ENCODE data around the gene EFS. TPM values are rescaled to one million over a fixed set of nuclear protein-coding genes. Genes with fewer than 3 reads are reported as not detected.

EFS gene, protein sequence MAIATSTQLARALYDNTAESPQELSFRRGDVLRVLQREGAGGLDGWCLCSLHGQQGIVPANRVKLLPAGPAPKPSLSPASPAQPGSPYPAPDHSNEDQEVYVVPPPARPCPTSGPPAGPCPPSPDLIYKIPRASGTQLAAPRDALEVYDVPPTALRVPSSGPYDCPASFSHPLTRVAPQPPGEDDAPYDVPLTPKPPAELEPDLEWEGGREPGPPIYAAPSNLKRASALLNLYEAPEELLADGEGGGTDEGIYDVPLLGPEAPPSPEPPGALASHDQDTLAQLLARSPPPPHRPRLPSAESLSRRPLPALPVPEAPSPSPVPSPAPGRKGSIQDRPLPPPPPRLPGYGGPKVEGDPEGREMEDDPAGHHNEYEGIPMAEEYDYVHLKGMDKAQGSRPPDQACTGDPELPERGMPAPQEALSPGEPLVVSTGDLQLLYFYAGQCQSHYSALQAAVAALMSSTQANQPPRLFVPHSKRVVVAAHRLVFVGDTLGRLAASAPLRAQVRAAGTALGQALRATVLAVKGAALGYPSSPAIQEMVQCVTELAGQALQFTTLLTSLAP
- not detected in 5 replicates for total RNA-seq (2022; extraction: Qiagen RNA extraction)

DNA sequence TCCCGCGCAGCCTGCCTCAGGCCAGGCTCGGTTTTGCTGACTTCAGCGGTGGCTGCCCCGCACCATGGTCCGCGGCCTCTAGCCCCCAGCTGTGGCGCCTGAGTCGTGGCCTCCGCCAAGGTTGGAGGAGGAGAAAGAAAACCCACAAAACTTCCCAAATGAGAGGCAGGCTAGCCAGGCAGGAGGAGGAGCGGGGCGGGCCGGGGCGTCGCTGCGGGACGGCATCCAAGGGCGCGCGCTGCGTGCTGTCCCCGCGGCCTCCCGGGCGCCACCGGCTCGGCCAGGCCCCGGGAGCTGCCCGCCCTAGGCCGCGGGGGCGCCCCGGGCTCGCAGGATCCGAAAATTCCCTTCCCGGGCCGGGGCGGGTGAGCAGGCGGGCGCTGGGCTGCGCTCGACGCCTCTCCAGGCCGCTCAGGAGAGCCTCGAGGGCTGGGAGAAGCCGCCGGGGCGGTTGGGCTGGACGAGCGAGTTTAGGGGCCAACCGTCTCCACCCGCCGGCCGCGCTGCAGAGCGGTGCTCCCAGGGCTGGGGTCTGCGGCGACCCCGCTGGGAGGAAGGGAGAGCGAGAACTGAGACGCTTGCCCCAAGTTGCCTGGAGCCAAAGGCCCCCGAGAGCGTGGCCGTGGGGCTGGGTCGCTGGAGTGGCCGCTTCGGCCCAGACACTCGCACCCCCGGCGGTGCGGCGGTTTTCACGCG lies at the start of gene EFS:
EFS (minus strand) TSS at position 137 of the 696 bp plus-strand sequence. CDS start 147 bp downstream, outside the sequence.

GRCh38 chr14:23407516-23408306 lies 42.7 kb upstream of the EFS start, which contains the start of gene MYH6:
Gene MYH6, minus strand, starts transcription at chr14:23408273. Its CDS starts 1,050 bp downstream, at chr14:23407223.

GRCh38 chr14:23376482-23377197 lies 11.7 kb upstream of the EFS start, which contains the start of gene CMTM5:
Gene CMTM5, plus strand, starts transcription at chr14:23377046. Its CDS starts 206 bp downstream, at chr14:23377252.

GRCh38 chr14:23372509-23372908 lies 7.5 kb upstream of the EFS start, which contains the start of gene IL25:
Gene IL25, plus strand, starts transcription at chr14:23372809.

DNA sequence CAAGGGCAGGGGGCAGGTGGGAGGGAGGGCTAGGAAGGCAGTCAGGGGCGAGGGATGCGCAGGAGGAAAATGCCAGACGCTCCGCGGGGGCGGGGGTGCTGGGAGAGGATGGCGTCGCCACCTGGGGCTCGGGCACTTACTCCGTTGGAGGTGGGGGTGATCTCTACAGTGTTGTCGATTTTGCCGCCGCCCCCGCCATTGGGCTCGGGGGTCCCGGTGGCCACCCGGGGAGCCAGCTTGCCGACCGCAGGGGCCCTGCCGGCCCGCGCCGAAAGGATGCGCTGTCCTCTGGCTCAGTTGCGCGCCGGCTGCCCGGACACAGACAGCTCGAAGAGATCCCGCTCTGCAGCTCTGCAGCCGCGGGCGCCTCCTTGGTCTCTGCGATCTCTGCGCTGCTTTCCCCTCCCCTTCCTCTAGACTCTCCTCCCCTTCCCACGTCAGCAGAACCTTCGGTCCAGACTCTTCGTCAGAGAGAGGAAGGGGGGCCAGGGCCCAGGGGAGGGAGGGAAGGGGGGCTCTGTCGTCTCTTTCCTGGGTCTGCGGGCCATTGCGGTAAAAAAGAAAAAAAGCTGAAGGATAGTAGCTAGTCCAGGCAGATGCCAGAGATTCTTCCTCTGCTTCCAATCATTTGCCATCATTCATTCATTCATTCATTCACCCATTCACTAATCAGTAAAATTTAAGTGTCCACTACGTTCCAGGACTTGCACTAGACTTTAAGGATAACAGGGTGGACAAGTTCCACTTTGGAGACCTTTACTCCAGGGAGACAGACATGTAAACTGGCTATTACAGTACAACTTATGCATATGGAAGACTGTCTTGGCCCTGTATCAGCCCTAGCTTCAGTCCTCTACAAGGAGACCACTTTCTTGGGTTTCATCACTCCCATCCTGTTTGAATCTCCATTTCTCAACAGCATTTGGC lies 12.2 kb downstream of the EFS start, which contains the start of gene SLC22A17:
SLC22A17 (minus strand) TSS at position 382 of the 927 bp plus-strand sequence.

GRCh38 chr14:23320584-23321571 lies 44.1 kb downstream of the EFS start, which contains the start of gene PABPN1:
Gene PABPN1, plus strand, starts transcription at chr14:23321457. Its CDS starts 13 bp downstream, at chr14:23321470.

DNA sequence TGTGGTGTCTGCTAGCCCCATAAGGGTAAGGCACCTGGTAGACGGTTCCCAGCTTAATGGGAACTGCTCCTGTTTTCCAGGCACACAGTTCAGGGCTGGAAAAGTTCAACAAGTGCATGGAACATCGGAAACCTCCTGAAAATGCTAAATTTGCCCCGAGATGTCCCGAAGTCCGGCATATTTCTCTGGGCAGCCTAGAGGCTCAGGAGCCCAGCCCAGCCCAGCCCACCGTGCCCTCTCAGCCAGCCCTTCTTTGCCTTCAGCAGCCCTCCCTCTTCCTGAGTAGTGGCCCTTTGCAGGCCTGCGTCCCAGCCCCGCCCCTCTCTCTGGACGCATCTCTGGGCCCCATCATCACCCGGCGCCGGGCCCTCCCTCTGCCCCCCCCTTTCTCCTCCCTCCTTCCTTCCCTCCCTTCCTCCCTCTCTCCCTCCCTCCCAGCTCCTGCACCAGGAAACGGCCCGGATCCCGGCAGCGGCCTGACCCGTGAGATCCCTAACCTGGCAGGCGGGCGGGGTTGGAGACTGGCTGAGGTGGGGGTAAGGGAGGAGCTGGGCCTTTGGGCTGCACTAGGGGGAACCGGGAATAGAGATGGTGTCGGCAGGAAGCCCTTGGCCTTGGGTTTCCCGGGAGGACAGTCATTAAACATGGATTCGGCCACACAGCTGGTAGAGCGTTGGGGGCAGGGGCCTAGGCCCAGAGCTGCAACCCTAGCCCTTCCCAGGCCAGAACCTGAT lies 58.4 kb downstream of the EFS start, which contains the start of gene BCL2L2:
BCL2L2 (plus strand) TSS at position 422 of the 734 bp plus-strand sequence. CDS start 935 bp downstream, outside the sequence.

Other genes starting within 250 kb of the EFS start
- not detected in 5 replicates for gene CEBPE, start 245.9 kb downstream of the EFS start, total RNA-seq (2022; extraction: Qiagen RNA extraction)
- 0.47 to 0.73 TPM (median 0.55 TPM) in 5 replicates for gene SLC7A8, start 181.5 kb downstream of the EFS start, total RNA-seq (2022; extraction: Qiagen RNA extraction)
- gene RNF212B, start 127.2 kb downstream of the EFS start, total RNA-seq (2022; extraction: Qiagen RNA extraction): not detected in 5 replicates
- 6.2 to 10.2 TPM (median 9.1 TPM) in 5 replicates for gene HOMEZ, start 79.0 kb downstream of the EFS start, total RNA-seq (2022; extraction: Qiagen RNA extraction)
- 2.9 to 4.8 TPM (median 4.0 TPM) in 5 replicates for gene PPP1R3E, start 62.3 kb downstream of the EFS start, total RNA-seq (2022; extraction: Qiagen RNA extraction)
- 17.7 to 23.3 TPM (median 20.7 TPM) in 5 replicates for gene BCL2L2, start 58.3 kb downstream of the EFS start, total RNA-seq (2022; extraction: Qiagen RNA extraction)
- 139 to 159 TPM (median 152 TPM) in 5 replicates for gene PABPN1, start 43.7 kb downstream of the EFS start, total RNA-seq (2022; extraction: Qiagen RNA extraction)
- 5.4 to 8.8 TPM (median 7.3 TPM) in 5 replicates for gene SLC22A17, start 12.3 kb downstream of the EFS start, total RNA-seq (2022; extraction: Qiagen RNA extraction)
- gene IL25, start 7.6 kb upstream of the EFS start, total RNA-seq (2022; extraction: Qiagen RNA extraction): not detected in 5 replicates
- not detected in 5 replicates for gene CMTM5, start 11.9 kb upstream of the EFS start, total RNA-seq (2022; extraction: Qiagen RNA extraction)
- not detected in 5 replicates for gene MYH6, start 43.1 kb upstream of the EFS start, total RNA-seq (2022; extraction: Qiagen RNA extraction)
- gene MYH7, start 70.5 kb upstream of the EFS start, total RNA-seq (2022; extraction: Qiagen RNA extraction): not detected in 5 replicates
- gene NGDN, start 104.5 kb upstream of the EFS start, total RNA-seq (2022; extraction: Qiagen RNA extraction): 56.9 to 78.2 TPM (median 60.9 TPM) in 5 replicates
- 0.84 to 1.6 TPM (median 1.2 TPM) in 5 replicates for gene ZFHX2, start 186.6 kb upstream of the EFS start, total RNA-seq (2022; extraction: Qiagen RNA extraction)
- gene THTPA, start 191.1 kb upstream of the EFS start, total RNA-seq (2022; extraction: Qiagen RNA extraction): 13.7 to 14.9 TPM (median 14.3 TPM) in 5 replicates
- gene AP1G2, start 202.6 kb upstream of the EFS start, total RNA-seq (2022; extraction: Qiagen RNA extraction): 41.1 to 67.5 TPM (median 49.7 TPM) in 5 replicates
- gene JPH4, start 213.6 kb upstream of the EFS start, total RNA-seq (2022; extraction: Qiagen RNA extraction): 0.03 to 0.05 TPM in 2 of 5 replicates, not detected in the others

Measured in A549 treated with CORT108297 at 1 μM for 4 hours (cell line).